H1 (cell line): ENCODE results near the gene C2orf80. TPM values are rescaled to one million over a fixed set of nuclear protein-coding genes. Genes with fewer than 3 reads are reported as not detected.

Experiments
- BRCA1 ChIP-seq: IDR thresholded peaks from 2 replicates; pipeline ENCODE4 v1.6.1; 2012; ENCODE audit warnings: low read depth, low read length, improper control_type of control experiment
- RAD21 ChIP-seq, 2 experiments: IDR thresholded peaks in 1 of 2; conservative IDR thresholded peaks in 1 of 2; 2 replicates each; pipeline ENCODE4 v1.6.1; 2011; ENCODE audit warnings: low read depth in 2 of 2, low read length in 2 of 2, improper control_type of control experiment in 1 of 2, inconsistent platforms in 1 of 2, mild to moderate bottlenecking in 1 of 2, moderate library complexity in 1 of 2
- polyA plus RNA-seq, 7 experiments: library from polyadenylated mRNA; depleted of rRNA in 3 of 7; stranded (reverse) in 5 of 7; unstranded in 2 of 7; fragments of >200 nt in 5 of 7; fragments of 200-250 nt in 2 of 7; gene quantifications; 1 replicate in 5 of 7; 2 replicates in 1 of 7; 4 replicates in 1 of 7; pipeline versions ENCODE4 v1.2.1 to v1.2.3, GENCODE V29; 2011 to 2013; ENCODE audit warnings: missing spikeins in 2 of 7, mixed read lengths in 2 of 7
- total RNA-seq: library from RNA; stranded (reverse); fragmentation: NEBNext Ultra II Directional; extraction: Animal tissue kit (Norgen Biotek cat#: 25700); gene quantifications from 2 replicates; pipeline ENCODE4 v1.2.1, GENCODE V29; 2021
- TF ChIP-seq, protein P1 (sequence below): IDR thresholded peaks from 2 replicates; pipeline ENCODE4 v1.6.1; 2011; ENCODE audit warnings: low read length, improper control_type of control experiment
- TF ChIP-seq, protein P2 (sequence below): IDR thresholded peaks from 2 replicates; pipeline ENCODE4 v1.6.1; 2011; ENCODE audit warnings: low read depth, mild to moderate bottlenecking, low read length; ENCODE audit not compliant: insufficient read depth

The C2orf80 gene
- total and polyA plus RNA-seq, 2 of the 8 experiments (the other 6 are each of a cell fraction or from before 2014, with no cell fraction given) = 0.97 to 1.1 TPM

DNA sequence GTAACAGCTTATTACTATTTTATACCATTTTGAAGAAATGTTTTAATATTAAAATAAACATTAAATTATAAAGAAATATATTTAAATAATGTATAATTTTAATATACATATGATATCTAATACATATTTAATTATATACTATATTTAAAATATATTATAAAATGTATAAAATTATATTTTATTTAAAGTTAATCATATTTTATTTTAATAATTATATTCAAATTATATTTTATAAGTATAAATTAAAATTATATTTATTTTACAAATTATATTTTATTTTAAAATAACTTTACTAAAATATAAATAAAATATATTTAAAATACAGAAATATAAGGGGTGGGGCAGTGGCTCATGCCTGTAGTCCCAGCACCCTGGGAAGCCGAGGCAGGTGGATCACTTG, 67.6 kb downstream of the C2orf80 start (continued):
- TF ChIP-seq RAD21 (IDR thresholded peaks at IDR 0.05 in 1 of 2, conservative IDR thresholded peaks at IDR 0.05 in 1 of 2; ENCODE audit: low read depth in 2 of 2, low read length in 2 of 2) = no peak
- TF ChIP-seq, protein P1, sequence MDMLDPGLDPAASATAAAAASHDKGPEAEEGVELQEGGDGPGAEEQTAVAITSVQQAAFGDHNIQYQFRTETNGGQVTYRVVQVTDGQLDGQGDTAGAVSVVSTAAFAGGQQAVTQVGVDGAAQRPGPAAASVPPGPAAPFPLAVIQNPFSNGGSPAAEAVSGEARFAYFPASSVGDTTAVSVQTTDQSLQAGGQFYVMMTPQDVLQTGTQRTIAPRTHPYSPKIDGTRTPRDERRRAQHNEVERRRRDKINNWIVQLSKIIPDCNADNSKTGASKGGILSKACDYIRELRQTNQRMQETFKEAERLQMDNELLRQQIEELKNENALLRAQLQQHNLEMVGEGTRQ = no peak
- TF ChIP-seq, protein P2, sequence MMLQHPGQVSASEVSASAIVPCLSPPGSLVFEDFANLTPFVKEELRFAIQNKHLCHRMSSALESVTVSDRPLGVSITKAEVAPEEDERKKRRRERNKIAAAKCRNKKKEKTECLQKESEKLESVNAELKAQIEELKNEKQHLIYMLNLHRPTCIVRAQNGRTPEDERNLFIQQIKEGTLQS = no peak
- TF ChIP-seq BRCA1 = no peak
